ENCODE measurements around the gene IRS2. TPM values are rescaled to one million over a fixed set of nuclear protein-coding genes. Genes with fewer than 3 reads are reported as not detected.

IRS2 gene
- total and polyA plus RNA-seq, 4 donors: 4.0 to 9.1 (median 6.7) TPM

DNA sequence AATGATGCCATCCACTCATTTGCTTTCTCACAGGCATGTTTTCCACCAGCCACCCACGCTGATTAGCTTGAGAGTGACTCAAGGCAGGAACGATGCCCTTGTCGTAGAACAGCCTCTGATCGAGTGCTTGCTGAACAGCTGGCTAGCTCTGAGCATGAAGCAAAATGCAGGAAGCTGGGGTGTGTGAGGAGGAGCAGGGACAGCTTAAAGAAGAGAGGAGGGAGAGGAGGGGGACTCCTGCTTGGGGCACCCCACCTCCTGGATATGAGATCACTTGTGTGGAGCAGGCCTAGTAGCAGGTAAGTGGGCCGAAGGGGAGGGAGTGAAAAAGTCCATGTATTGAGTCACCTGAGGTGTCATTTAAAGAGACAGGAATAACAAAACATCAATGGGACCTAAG lies 48.8 kb downstream of the IRS2 start:
- H3K4me3 ChIP-seq (ENCODE audit: low read depth in 1 of 3, low read length in 3 of 3): no peak overlapping the region
- TF ChIP-seq JUND (IDR thresholded peaks at IDR 0.05): no peak
- TF ChIP-seq, protein P1, sequence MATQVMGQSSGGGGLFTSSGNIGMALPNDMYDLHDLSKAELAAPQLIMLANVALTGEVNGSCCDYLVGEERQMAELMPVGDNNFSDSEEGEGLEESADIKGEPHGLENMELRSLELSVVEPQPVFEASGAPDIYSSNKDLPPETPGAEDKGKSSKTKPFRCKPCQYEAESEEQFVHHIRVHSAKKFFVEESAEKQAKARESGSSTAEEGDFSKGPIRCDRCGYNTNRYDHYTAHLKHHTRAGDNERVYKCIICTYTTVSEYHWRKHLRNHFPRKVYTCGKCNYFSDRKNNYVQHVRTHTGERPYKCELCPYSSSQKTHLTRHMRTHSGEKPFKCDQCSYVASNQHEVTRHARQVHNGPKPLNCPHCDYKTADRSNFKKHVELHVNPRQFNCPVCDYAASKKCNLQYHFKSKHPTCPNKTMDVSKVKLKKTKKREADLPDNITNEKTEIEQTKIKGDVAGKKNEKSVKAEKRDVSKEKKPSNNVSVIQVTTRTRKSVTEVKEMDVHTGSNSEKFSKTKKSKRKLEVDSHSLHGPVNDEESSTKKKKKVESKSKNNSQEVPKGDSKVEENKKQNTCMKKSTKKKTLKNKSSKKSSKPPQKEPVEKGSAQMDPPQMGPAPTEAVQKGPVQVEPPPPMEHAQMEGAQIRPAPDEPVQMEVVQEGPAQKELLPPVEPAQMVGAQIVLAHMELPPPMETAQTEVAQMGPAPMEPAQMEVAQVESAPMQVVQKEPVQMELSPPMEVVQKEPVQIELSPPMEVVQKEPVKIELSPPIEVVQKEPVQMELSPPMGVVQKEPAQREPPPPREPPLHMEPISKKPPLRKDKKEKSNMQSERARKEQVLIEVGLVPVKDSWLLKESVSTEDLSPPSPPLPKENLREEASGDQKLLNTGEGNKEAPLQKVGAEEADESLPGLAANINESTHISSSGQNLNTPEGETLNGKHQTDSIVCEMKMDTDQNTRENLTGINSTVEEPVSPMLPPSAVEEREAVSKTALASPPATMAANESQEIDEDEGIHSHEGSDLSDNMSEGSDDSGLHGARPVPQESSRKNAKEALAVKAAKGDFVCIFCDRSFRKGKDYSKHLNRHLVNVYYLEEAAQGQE (IDR thresholded peaks at IDR 0.05): no peak
- no peak for TF ChIP-seq HNF4G (IDR thresholded peaks at IDR 0.05)
- TF ChIP-seq, protein P2, sequence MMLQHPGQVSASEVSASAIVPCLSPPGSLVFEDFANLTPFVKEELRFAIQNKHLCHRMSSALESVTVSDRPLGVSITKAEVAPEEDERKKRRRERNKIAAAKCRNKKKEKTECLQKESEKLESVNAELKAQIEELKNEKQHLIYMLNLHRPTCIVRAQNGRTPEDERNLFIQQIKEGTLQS (IDR thresholded peaks at IDR 0.05): no peak
- TF ChIP-seq RAD21 (IDR thresholded peaks at IDR 0.05): no peak
- no peak for TF ChIP-seq EGR1 (IDR thresholded peaks at IDR 0.05; ENCODE audit: low read depth in 2 of 2)
- TF ChIP-seq, protein P3, sequence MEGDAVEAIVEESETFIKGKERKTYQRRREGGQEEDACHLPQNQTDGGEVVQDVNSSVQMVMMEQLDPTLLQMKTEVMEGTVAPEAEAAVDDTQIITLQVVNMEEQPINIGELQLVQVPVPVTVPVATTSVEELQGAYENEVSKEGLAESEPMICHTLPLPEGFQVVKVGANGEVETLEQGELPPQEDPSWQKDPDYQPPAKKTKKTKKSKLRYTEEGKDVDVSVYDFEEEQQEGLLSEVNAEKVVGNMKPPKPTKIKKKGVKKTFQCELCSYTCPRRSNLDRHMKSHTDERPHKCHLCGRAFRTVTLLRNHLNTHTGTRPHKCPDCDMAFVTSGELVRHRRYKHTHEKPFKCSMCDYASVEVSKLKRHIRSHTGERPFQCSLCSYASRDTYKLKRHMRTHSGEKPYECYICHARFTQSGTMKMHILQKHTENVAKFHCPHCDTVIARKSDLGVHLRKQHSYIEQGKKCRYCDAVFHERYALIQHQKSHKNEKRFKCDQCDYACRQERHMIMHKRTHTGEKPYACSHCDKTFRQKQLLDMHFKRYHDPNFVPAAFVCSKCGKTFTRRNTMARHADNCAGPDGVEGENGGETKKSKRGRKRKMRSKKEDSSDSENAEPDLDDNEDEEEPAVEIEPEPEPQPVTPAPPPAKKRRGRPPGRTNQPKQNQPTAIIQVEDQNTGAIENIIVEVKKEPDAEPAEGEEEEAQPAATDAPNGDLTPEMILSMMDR (IDR thresholded peaks at IDR 0.05; ENCODE audit: low read depth, low read length, missing input control): no peak
- TF ChIP-seq TAF1 (conservative IDR thresholded peaks at IDR 0.05): no peak
- TF ChIP-seq GABPA (IDR thresholded peaks at IDR 0.05 in 1 of 2, conservative IDR thresholded peaks at IDR 0.05 in 1 of 2): no peak
- WGBS: 92% methylated on average over 5 of the region's 5 CpGs
- H3K9me3 ChIP-seq (ENCODE audit: control insufficient read depth in 4 of 4, low read length in 3 of 4): no peaks in the 10 kb centered on the region
- H3K9ac ChIP-seq (ENCODE audit: low read depth in 1 of 2, low read length in 2 of 2): no peak overlapping the region
- H3K36me3 ChIP-seq (ENCODE audit: control insufficient read depth in 4 of 4, insufficient read depth in 3 of 4, low read depth in 1 of 4, low read length in 3 of 4): no peaks in the 10 kb centered on the region
- H3K27me3 ChIP-seq (ENCODE audit: control insufficient read depth in 4 of 4, insufficient read depth in 4 of 4, low read length in 3 of 4): no peaks in the 10 kb centered on the region
- no peak for DNase-seq (ENCODE audit: low spot score)
- no peaks in the 10 kb centered on the region for H3K4me1 ChIP-seq (ENCODE audit: control insufficient read depth in 4 of 4, insufficient read depth in 4 of 4, low read length in 3 of 4)
- H3K27ac ChIP-seq (ENCODE audit: low read depth in 1 of 2, low read length in 2 of 2): no peak overlapping the region

DNA sequence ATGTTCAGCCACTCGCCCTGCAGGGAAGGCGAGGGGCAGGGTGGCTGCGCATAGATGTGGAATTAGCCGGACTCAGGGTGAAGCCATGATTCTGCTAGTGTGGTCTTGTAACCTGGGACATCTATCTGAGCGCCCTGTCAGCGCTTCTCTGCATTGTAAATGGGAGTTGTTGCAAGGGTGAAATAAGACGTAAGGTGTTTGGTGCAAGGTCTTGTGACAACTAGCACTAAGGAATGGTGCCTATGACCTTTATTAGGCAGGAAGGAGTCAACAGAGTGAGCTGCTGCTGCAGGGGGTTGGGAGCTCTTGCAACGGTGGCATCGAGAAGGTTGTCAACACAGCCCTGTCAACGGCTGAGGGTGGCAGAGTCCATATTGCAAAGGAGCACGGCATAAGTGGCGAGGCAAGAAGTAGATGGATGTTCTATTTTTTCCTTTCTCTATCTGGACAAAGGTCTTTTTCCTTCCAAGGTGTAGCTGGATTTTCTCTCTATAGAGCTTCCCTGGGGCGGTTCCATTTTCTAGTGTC lies 49.3 kb downstream of the IRS2 start:
- Histone ChIP-seq H3K4me3 (ENCODE audit: low read depth in 1 of 3, low read length in 3 of 3) (no peak overlapping the region), H3K27me3 (ENCODE audit: control insufficient read depth in 4 of 4, insufficient read depth in 4 of 4, low read length in 3 of 4) (no peaks in the 10 kb centered on the region), H3K4me1 (ENCODE audit: control insufficient read depth in 4 of 4, insufficient read depth in 4 of 4, low read length in 3 of 4) (no peaks in the 10 kb centered on the region), H3K9me3 (ENCODE audit: control insufficient read depth in 4 of 4, low read length in 3 of 4) (no peaks in the 10 kb centered on the region), H3K27ac (ENCODE audit: low read depth in 1 of 2, low read length in 2 of 2) (no peak overlapping the region), H3K9ac (ENCODE audit: low read depth in 1 of 2, low read length in 2 of 2) (no peak overlapping the region), H3K36me3 (ENCODE audit: control insufficient read depth in 4 of 4, insufficient read depth in 3 of 4, low read depth in 1 of 4, low read length in 3 of 4) (no peaks in the 10 kb centered on the region)
- TF ChIP-seq JUND (IDR thresholded peaks at IDR 0.05): no peak
- TF ChIP-seq SP1 (IDR thresholded peaks at IDR 0.05): no peak
- no peak for TF ChIP-seq TAF1 (conservative IDR thresholded peaks at IDR 0.05)
- no peak for TF ChIP-seq RXRA (IDR thresholded peaks at IDR 0.05)
- TF ChIP-seq HNF4G (IDR thresholded peaks at IDR 0.05): no peak
- TF ChIP-seq YY1 (IDR thresholded peaks at IDR 0.05): no peak
- TF ChIP-seq, protein P1 (IDR thresholded peaks at IDR 0.05): no peak
- TF ChIP-seq RAD21 (IDR thresholded peaks at IDR 0.05): no peak
- DNase-seq (ENCODE audit: low spot score): no peak
- WGBS: 94% methylated on average over 13 of the region's 13 CpGs
